Left hindlimb (tissue), 1 donor: Measurements from ENCODE around the gene GPR3.
"Not testable (repeated sequence)": the region's sequence is repeated elsewhere in the genome, so short reads cannot be mapped to it uniquely, and the experiment has no call there.

Experiments
- DNase-seq: peaks from one replicate; pipeline ENCODE4 v3.0.0-alpha.2; 2018

GPR3 gene

GRCh38 chr1:27431601-27431940, 39.1 kb downstream of the GPR3 start:
- DNase-seq = no peak

- DNase-seq = not testable (repeated sequence)
These were observed 40.3 kb downstream of the GPR3 start for GRCh38 chr1:27432725-27433124.

GRCh38 chr1:27433706-27434105, 41.3 kb downstream of the GPR3 start:
- no peak for DNase-seq

DNA sequence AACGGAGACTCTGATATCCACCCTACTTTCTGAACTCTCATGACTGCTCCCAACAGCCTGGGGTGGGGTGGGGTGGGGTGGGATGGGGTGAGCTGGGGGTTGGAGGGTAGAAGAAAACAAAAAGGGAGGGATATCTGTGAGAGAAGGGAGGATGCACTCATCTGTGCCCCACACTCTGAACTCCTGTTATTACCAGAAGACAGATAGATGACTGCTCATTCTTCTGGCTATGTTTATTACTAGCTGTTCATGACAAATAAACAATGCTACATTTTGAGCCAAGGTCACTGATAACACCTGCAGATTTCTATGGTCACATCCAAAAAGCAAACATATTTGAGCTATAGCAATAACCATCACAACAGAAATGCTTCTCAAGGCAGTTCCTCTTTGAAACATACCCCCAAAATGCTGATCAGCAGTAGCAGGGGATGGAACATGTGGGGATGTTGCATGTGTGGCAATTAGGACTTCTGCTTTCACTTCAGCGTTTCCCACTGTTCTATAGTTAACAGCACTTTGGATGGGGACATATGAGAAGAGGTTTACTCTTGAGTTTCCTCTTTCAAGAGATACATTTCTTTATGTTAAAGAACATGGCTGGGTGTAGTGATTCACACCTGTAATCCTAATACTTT, 43.3 kb downstream of the GPR3 start:
- DNase-seq = no peak

GRCh38 chr1:27436204-27437159, 44.1 kb downstream of the GPR3 start:
- DNase-seq = no peak

GRCh38 chr1:27438621-27439061, 46.2 kb downstream of the GPR3 start:
- no peak for DNase-seq

DNA sequence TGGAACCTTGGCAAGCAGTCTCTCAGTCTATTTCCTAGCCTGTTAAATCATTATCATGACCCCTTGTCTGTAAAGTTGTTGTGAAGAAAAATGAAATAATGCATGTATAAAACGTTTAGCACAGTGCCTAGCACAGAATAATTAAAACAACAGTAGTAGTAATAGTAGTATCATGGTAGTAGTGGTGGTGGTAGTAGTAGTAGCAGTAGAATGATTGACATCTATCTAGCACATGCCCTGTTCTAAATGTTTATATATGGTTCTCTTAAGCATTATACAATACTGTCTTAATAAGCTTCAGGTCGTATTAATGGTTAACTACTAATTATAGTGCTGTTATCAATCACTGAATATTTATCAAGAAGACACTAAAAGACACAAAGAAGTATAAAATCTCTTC, 46.7 kb downstream of the GPR3 start:
- no peak for DNase-seq

DNA sequence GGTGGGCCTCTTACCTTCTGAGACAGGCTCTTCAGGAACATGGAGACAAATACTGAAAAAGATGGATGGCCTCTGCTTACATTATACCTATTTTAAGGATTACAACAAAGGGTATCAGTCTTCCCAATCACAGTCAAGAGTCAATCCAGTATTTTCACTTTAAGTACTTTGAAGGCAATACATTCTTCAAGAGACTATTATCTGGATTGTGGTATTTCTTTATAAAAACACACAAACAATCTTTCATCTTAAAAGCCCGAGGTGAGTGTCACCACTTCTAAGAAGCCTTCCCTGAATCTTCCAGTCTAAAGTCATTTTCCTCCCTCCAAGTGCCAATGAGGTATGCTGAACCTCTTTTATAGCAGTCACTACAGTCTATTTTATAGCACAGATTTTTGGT, 52.2 kb downstream of the GPR3 start:
- no peak for DNase-seq
